Measurements from ENCODE around the gene HNF4A.

HNF4A gene

GRCh38 chr20:44357020-44357419, 1.5 kb downstream of the HNF4A start:
- Histone ChIP-seq H3K27ac (ENCODE audit: low read depth, low read length, poor library complexity, severe bottlenecking) (no peak overlapping the region), H3K9me3 (ENCODE audit: low read length) (no peaks in the 10 kb centered on the region), H3K79me2 (ENCODE audit: insufficient read depth, low read length) (no peaks in the 10 kb centered on the region), H3K27me3 (ENCODE audit: insufficient read depth, low read length) (0 out of 2 replicates have a peak, but pooled peaks cover 3% of the 10 kb centered on the region), H3F3A (ENCODE audit: insufficient read depth, low read length) (no peaks in the 10 kb centered on the region), H3K9ac (ENCODE audit: low read length) (no peak overlapping the region), H3K36me3 (ENCODE audit: insufficient read depth, low read length) (no peaks in the 10 kb centered on the region), H3K9me2 (ENCODE audit: low read depth, low read length) (no peaks in the 10 kb centered on the region), H4K20me1 (ENCODE audit: insufficient read depth, low read length) (no peaks in the 10 kb centered on the region), H2AFZ (ENCODE audit: low read length) (no peak overlapping the region), H3K4me1 (ENCODE audit: insufficient read depth, low read length, severe bottlenecking) (no peaks in the 10 kb centered on the region), H3K4me2 (ENCODE audit: low read length) (no peak overlapping the region), H3K4me3 (ENCODE audit: low read depth, low read length, poor library complexity, severe bottlenecking) (no peak overlapping the region)
- TF ChIP-seq EZH2 (IDR thresholded peaks at IDR 0.05; ENCODE audit: borderline replicate concordance, low read length) = no peak
- no peak for TF ChIP-seq CTCF (IDR thresholded peaks at IDR 0.05; ENCODE audit: low read length)

- no peak overlapping the region for H2AFZ ChIP-seq (ENCODE audit: low read length)
- H3K4me3 ChIP-seq (ENCODE audit: low read depth, low read length, poor library complexity, severe bottlenecking) = no peak overlapping the region
- no peaks in the 10 kb centered on the region for H3K79me2 ChIP-seq (ENCODE audit: insufficient read depth, low read length)
- no peaks in the 10 kb centered on the region for H3K36me3 ChIP-seq (ENCODE audit: insufficient read depth, low read length)
- H3K4me2 ChIP-seq (ENCODE audit: low read length) = no peak overlapping the region
- 0 out of 2 replicates have a peak, but pooled peaks cover 3% of the 10 kb centered on the region for H3K27me3 ChIP-seq (ENCODE audit: insufficient read depth, low read length)
- H4K20me1 ChIP-seq (ENCODE audit: insufficient read depth, low read length) = no peaks in the 10 kb centered on the region
- no peaks in the 10 kb centered on the region for H3K4me1 ChIP-seq (ENCODE audit: insufficient read depth, low read length, severe bottlenecking)
- no peak overlapping the region for H3K27ac ChIP-seq (ENCODE audit: low read depth, low read length, poor library complexity, severe bottlenecking)
- H3K9me2 ChIP-seq (ENCODE audit: low read depth, low read length) = no peaks in the 10 kb centered on the region
- TF ChIP-seq EZH2 (IDR thresholded peaks at IDR 0.05; ENCODE audit: borderline replicate concordance, low read length) (no peak), CTCF (IDR thresholded peaks at IDR 0.05; ENCODE audit: low read length) (no peak)
- no peaks in the 10 kb centered on the region for H3K9me3 ChIP-seq (ENCODE audit: low read length)
- H3K9ac ChIP-seq (ENCODE audit: low read length) = no peak overlapping the region
- no peaks in the 10 kb centered on the region for H3F3A ChIP-seq (ENCODE audit: insufficient read depth, low read length)
These were observed 2.1 kb downstream of the HNF4A start for GRCh38 chr20:44357555-44358125.

- Histone ChIP-seq H2AFZ (ENCODE audit: low read length) (no peak overlapping the region), H3K27ac (ENCODE audit: low read depth, low read length, poor library complexity, severe bottlenecking) (no peak overlapping the region)
These were observed 3.3 kb downstream of the HNF4A start for GRCh38 chr20:44358776-44359175.

More at GRCh38 chr20:44358776-44359175, 3.3 kb downstream of the HNF4A start:
- Histone ChIP-seq H3K9ac (ENCODE audit: low read length) (no peak overlapping the region), H3K4me3 (ENCODE audit: low read depth, low read length, poor library complexity, severe bottlenecking) (no peak overlapping the region), H3K4me1 (ENCODE audit: insufficient read depth, low read length, severe bottlenecking) (no peaks in the 10 kb centered on the region), H3K27me3 (ENCODE audit: insufficient read depth, low read length) (0 out of 2 replicates have a peak, but pooled peaks cover 3% of the 10 kb centered on the region), H3K36me3 (ENCODE audit: insufficient read depth, low read length) (no peaks in the 10 kb centered on the region), H3K4me2 (ENCODE audit: low read length) (no peak overlapping the region), H3K9me2 (ENCODE audit: low read depth, low read length) (no peaks in the 10 kb centered on the region), H3F3A (ENCODE audit: insufficient read depth, low read length) (no peaks in the 10 kb centered on the region), H3K9me3 (ENCODE audit: low read length) (no peaks in the 10 kb centered on the region), H4K20me1 (ENCODE audit: insufficient read depth, low read length) (no peaks in the 10 kb centered on the region), H3K79me2 (ENCODE audit: insufficient read depth, low read length) (no peaks in the 10 kb centered on the region)
- no peak for TF ChIP-seq CTCF (IDR thresholded peaks at IDR 0.05; ENCODE audit: low read length)

Measured in OCI-LY1 (cell line).